ACC112 (cell line): ENCODE results near the gene AXIN1.

ENCODE experiments used
- H2AFZ ChIP-seq: fragments of 200-600 bp; sonication (generic); one replicate; pipeline ENCODE4 v1.6.0; 2017; ENCODE audit warnings: antibody characterized with exemption, low read length; ENCODE audit not compliant: unreplicated experiment
- H3K27ac ChIP-seq: fragments of 200-600 bp; sonication (generic); 2 replicates; pipeline ENCODE4 v1.5.1; 2014; ENCODE audit warnings: low read depth, mild to moderate bottlenecking, antibody characterized with exemption, low read length, moderate library complexity
- H3K27me3 ChIP-seq: fragments of 200-600 bp; sonication (generic); 2 replicates; pipeline ENCODE4 v1.6.1; 2014; ENCODE audit warnings: mild to moderate bottlenecking, antibody characterized with exemption, low read length, moderate library complexity, mixed read lengths; ENCODE audit not compliant: insufficient read depth
- H3K36me3 ChIP-seq: fragments of 200-600 bp; sonication (generic); 2 replicates; pipeline ENCODE4 v1.6.1; 2016; ENCODE audit warnings: mild to moderate bottlenecking, antibody characterized with exemption, low read length, moderate library complexity, mixed read lengths; ENCODE audit not compliant: insufficient read depth
- H3K4me1 ChIP-seq: fragments of 200-600 bp; sonication (generic); one replicate; pipeline ENCODE4 v1.6.1; 2016; ENCODE audit warnings: low read length, mixed read lengths; ENCODE audit not compliant: insufficient read depth, unreplicated experiment, control insufficient read depth
- H3K4me3 ChIP-seq: fragments of 200-600 bp; sonication (generic); 2 replicates; pipeline ENCODE4 v1.5.1; 2014; ENCODE audit warnings: mild to moderate bottlenecking, low read depth, low read length
- H3K79me2 ChIP-seq: fragments of 200-600 bp; sonication (generic); one replicate; pipeline ENCODE4 v1.6.0; 2016; ENCODE audit warnings: low read length; ENCODE audit not compliant: control insufficient read depth, unreplicated experiment, insufficient read depth

AXIN1 gene, protein sequence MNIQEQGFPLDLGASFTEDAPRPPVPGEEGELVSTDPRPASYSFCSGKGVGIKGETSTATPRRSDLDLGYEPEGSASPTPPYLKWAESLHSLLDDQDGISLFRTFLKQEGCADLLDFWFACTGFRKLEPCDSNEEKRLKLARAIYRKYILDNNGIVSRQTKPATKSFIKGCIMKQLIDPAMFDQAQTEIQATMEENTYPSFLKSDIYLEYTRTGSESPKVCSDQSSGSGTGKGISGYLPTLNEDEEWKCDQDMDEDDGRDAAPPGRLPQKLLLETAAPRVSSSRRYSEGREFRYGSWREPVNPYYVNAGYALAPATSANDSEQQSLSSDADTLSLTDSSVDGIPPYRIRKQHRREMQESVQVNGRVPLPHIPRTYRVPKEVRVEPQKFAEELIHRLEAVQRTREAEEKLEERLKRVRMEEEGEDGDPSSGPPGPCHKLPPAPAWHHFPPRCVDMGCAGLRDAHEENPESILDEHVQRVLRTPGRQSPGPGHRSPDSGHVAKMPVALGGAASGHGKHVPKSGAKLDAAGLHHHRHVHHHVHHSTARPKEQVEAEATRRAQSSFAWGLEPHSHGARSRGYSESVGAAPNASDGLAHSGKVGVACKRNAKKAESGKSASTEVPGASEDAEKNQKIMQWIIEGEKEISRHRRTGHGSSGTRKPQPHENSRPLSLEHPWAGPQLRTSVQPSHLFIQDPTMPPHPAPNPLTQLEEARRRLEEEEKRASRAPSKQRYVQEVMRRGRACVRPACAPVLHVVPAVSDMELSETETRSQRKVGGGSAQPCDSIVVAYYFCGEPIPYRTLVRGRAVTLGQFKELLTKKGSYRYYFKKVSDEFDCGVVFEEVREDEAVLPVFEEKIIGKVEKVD

GRCh38 chr16:352547-353403 is at the start of gene AXIN1:
TSS of gene AXIN1 (minus strand) at chr16:352723. CDS start at chr16:347025, 5,698 bp downstream.
- Histone ChIP-seq H3K79me2 (peaks cover 36% of the 10 kb centered on the region), H3K4me1 (peaks cover 7% of the 10 kb centered on the region), H3K4me3 (peak within 1 kb of the TSS; percentile 82), H3K36me3 (0 out of 2 replicates have a peak, but pooled peaks cover 4% of the 10 kb centered on the region), H3K27me3 (no peaks in the 10 kb centered on the region), H2AFZ (peak within 1 kb of the TSS; percentile 66), H3K27ac (no peak within 1 kb of the TSS)

- H3K27me3 ChIP-seq: no peaks in the 10 kb centered on the region
- H3K4me3 ChIP-seq: peak within 1 kb of the TSS; percentile 100
- no peaks in the 10 kb centered on the region for H3K36me3 ChIP-seq
- peaks cover 12% of the 10 kb centered on the region for H3K4me1 ChIP-seq
- peaks cover 13% of the 10 kb centered on the region for H3K79me2 ChIP-seq
- peak within 1 kb of the TSS; percentile 99 for H2AFZ ChIP-seq
- peak within 1 kb of the TSS; percentile 59 for H3K27ac ChIP-seq
These were observed 49.2 kb upstream of the AXIN1 start, which contains the start of gene DECR2 for GRCh38 chr16:401468-402348. TSS of gene DECR2 (plus strand) at chr16:401885. CDS start at chr16:401964, 79 bp downstream.

GRCh38 chr16:400061-400591 is 47.6 kb upstream of the AXIN1 start:
- peaks cover 12% of the 10 kb centered on the region for H3K4me1 ChIP-seq
- H3K27ac ChIP-seq: no peak overlapping the region
- H3K79me2 ChIP-seq: peaks cover 13% of the 10 kb centered on the region
- no peaks in the 10 kb centered on the region for H3K27me3 ChIP-seq
- H2AFZ ChIP-seq: no peak overlapping the region
- H3K4me3 ChIP-seq: peak overlapping the region; percentile 100
- H3K36me3 ChIP-seq: no peaks in the 10 kb centered on the region

DNA sequence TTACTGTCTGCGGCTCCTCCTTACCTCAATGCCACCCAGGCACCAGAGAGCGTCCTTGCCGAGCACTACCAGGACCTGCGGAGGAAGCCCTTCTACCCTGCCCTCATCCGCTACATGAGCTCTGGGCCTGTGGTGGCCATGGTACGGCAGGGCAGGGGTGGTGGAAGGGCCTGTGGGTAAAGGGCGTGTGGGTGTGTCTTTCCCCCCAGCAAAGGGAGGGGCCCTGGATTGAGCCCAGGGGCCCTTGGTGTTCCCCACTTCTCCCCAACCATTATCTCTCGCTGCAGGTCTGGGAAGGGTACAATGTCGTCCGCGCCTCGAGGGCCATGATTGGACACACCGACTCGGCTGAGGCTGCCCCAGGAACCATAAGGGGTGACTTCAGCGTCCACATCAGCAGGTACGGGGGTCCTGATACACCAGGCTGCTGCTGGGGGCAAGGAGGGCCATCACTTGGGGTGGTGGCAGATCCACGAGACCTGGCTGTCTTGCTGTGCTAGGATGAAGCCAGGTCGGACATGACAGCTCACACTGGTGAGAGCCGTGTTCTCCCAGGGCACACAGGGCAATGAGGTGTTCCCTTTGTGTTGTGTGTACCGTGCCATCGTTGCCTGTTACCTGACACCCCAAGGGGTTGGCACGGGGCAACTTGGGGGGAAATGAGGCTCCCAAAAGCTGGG is 47.0 kb upstream of the AXIN1 start:
- Histone ChIP-seq H3K4me3 (no peak overlapping the region), H3K79me2 (peaks cover 13% of the 10 kb centered on the region), H3K36me3 (no peaks in the 10 kb centered on the region), H2AFZ (no peak overlapping the region), H3K4me1 (peaks cover 12% of the 10 kb centered on the region), H3K27ac (no peak overlapping the region), H3K27me3 (no peaks in the 10 kb centered on the region)

GRCh38 chr16:398561-399339 is 46.2 kb upstream of the AXIN1 start:
- H3K36me3 ChIP-seq: no peaks in the 10 kb centered on the region
- H3K4me3 ChIP-seq: no peak overlapping the region; the same call in 1 of the 2 replicates
- H3K27me3 ChIP-seq: no peaks in the 10 kb centered on the region
- H2AFZ ChIP-seq: no peak overlapping the region
- H3K27ac ChIP-seq: no peak overlapping the region
- H3K79me2 ChIP-seq: peaks cover 13% of the 10 kb centered on the region
- H3K4me1 ChIP-seq: peaks cover 12% of the 10 kb centered on the region

DNA sequence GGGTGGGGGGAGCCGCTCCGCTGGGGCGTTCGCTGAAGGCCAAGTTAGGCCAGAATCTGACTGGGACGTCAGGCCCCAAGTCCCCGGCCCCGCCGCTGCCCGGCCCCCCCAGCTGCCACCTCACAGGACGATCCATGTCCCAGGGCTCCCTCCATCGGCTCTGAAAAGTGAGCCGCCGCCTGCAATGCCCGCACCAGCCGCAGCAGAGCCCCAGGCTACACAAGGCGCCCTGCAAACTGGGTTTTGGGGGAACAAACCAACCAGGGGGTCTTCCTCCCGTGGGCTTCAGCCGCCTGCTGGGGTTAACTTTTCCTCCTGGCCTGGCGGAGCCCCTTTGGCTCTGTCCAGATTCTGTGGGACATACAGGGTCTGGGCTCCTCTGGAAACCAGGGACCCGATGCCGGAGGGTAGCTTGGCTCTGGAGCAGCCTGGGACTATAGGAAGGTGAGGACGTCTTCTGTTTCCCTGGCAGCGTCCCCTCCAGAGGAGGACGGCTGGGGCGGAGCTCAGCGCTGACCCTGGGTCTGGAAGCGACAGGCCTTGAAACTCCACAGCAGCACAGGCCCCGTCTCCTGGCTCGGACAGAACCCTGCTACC is 45.3 kb upstream of the AXIN1 start:
- H3K27me3 ChIP-seq: no peaks in the 10 kb centered on the region
- 0 out of 2 replicates have a peak overlapping the region, but pooled peaks have one; percentile 5 for H3K27ac ChIP-seq
- peak overlapping the region; percentile 63 for H3K4me3 ChIP-seq
- H3K79me2 ChIP-seq: peaks cover 9% of the 10 kb centered on the region
- peaks cover 12% of the 10 kb centered on the region for H3K4me1 ChIP-seq
- no peak overlapping the region for H2AFZ ChIP-seq
- H3K36me3 ChIP-seq: no peaks in the 10 kb centered on the region

- Histone ChIP-seq H3K27ac (0 out of 2 replicates have a peak within 1 kb of the TSS, but pooled peaks have one; percentile 5), H3K27me3 (no peaks in the 10 kb centered on the region), H3K36me3 (no peaks in the 10 kb centered on the region), H3K79me2 (peaks cover 9% of the 10 kb centered on the region), H2AFZ (peak within 1 kb of the TSS; percentile 90), H3K4me1 (peaks cover 12% of the 10 kb centered on the region), H3K4me3 (peak within 1 kb of the TSS; percentile 87)
These were observed 44.7 kb upstream of the AXIN1 start, which contains the start of gene NME4 for GRCh38 chr16:397135-397661. TSS of gene NME4 (plus strand) at chr16:397199. CDS start at chr16:397223, 24 bp downstream.

DNA sequence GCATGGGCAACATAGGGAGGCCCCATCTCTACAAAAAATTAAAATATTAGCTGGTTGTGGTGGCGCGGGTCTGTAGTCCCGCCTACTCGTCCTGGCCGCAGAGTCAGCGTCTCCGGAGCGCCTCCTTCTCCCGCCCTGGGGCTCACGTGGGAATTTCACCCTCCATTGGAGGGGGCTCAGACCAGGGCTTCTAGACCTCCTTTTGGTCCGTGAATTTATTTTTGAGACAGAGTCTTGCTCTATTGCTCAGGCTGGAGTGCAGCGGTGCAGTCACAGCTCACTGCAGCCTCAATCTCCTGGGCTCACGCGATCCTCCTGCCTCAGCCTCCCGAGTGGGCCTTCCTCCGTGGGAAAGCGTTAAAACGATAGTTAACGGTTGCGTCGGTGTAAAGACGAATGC is 44.1 kb upstream of the AXIN1 start:
- H3K27ac ChIP-seq: no peak overlapping the region
- H3K36me3 ChIP-seq: no peaks in the 10 kb centered on the region
- peak overlapping the region; percentile 90 for H2AFZ ChIP-seq
- H3K27me3 ChIP-seq: no peaks in the 10 kb centered on the region
- peaks cover 9% of the 10 kb centered on the region for H3K79me2 ChIP-seq
- H3K4me1 ChIP-seq: peaks cover 12% of the 10 kb centered on the region
- H3K4me3 ChIP-seq: peak overlapping the region; percentile 87
